Pancreas (tissue), 10 donors: ENCODE results near the gene ESR1. TPM values are rescaled to one million over a fixed set of nuclear protein-coding genes. Genes with fewer than 3 reads are reported as not detected.

Experiments used
- ATAC-seq, 4 donors: fragments of 200-7000 bp; cut with Tn5 transposase; one replicate each; pipeline versions ENCODE4 v1.8.0 to v1.9.1; 2020; ENCODE audit warnings: mild to moderate bottlenecking in 4 of 4, moderate library complexity in 4 of 4
- DNase-seq, 6 donors: peaks; one replicate each; pipeline ENCODE4 v3.0.0-alpha.2; 2020
- FAIRE-seq: peaks from 2 replicates; lab custom pipeline; 2012; peaks lifted over from hg19 to GRCh38; lab: Jason Lieb, UNC
- H3K27ac ChIP-seq, 4 donors: fragments of 200-600 bp; sonication (generic); 1 replicate in 3 of 4; 2 replicates in 1 of 4; pipeline versions ENCODE4 v1.5.0 to v1.8.0; 2020
- H3K27me3 ChIP-seq, 4 donors: fragments of 200-600 bp; one replicate each; pipeline ENCODE4 v1.8.0; 2021
- H3K36me3 ChIP-seq, 3 donors: fragments of 200-600 bp; sonication (generic) in 1 of 3; one replicate each; pipeline versions ENCODE4 v1.5.0 to v1.8.0; 2020 to 2021
- H3K4me1 ChIP-seq, 3 donors: fragments of 200-600 bp; one replicate each; pipeline ENCODE4 v1.8.0; 2021
- H3K4me3 ChIP-seq, 4 donors: fragments of 200-600 bp; sonication (generic) in 2 of 4; one replicate each; pipeline versions ENCODE4 v1.5.0 to v1.8.0; 2020 to 2021
- H3K9me3 ChIP-seq, 4 donors: fragments of 200-600 bp; one replicate each; pipeline ENCODE4 v1.8.0; 2021
- WGBS, 2 donors: extraction: QIAGEN DNeasy Blood & Tissue Kit; methylation state at CpG; one replicate each; pipeline ENCODE4 v1.1.7; 2013; 5-methylcytosine and 5-hydroxymethylcytosine counted together
- intact Hi-C, 3 donors: fragments of 100-400 bp; cut with DNase I; formaldehyde crosslinking; loops; one replicate each; pipeline versions ENCODE4 v1.11.1 to v1.14.2; 2022
- polyA plus RNA-seq, 2 donors: library from polyadenylated mRNA; stranded (reverse); fragments of 200-250 nt; gene quantifications; one replicate each; pipeline ENCODE4 v1.2.3, GENCODE V29; 2013
- total RNA-seq, 6 donors: library from RNA; stranded (reverse); fragmentation: NEBNext Ultra II Directional in 4 of 6; extraction: Animal tissue kit (Norgen Biotek cat#: 25700) in 4 of 6; gene quantifications; one replicate each; pipeline versions ENCODE4 v1.2.1 to v1.2.4, GENCODE V29; 2021 to 2023
- TF ChIP-seq, protein P1 (sequence below), 4 donors: fragments of 200-600 bp; sonication (generic) in 3 of 4; IDR thresholded peaks; one replicate each; pipeline versions ENCODE4 v1.5.0 to v1.8.0; 2021; ENCODE audit warnings: antibody characterized with exemption in 4 of 4
- donor health status: healthy with polysubstance abuse.
- donor health status: DM: no; HTN: no; CAD: no; lungs with moderate emphysema.
- donor health status: DM: no; HTN: no; CAD: no.
- donor health status: control.
- donor health status: control.
- donor health status: Bipolar disorder and iron deficiency.
- donor health status: DM: yes; HTN: yes; CAD: no.
- donor health status: DM: no; HTN: no; CAD: no.
- donor health status: DM: no; HTN: no; CAD: no.
- donor health status: DM: yes; HTN: yes; CAD: no.

The ESR1 gene
- total and polyA plus RNA-seq, 8 donors = 0.19 to 1.0 (median 0.41) TPM

- no peak for FAIRE-seq
- no peak for ATAC-seq
- no peak overlapping the region for H3K4me3 ChIP-seq
- TF ChIP-seq, protein P1, sequence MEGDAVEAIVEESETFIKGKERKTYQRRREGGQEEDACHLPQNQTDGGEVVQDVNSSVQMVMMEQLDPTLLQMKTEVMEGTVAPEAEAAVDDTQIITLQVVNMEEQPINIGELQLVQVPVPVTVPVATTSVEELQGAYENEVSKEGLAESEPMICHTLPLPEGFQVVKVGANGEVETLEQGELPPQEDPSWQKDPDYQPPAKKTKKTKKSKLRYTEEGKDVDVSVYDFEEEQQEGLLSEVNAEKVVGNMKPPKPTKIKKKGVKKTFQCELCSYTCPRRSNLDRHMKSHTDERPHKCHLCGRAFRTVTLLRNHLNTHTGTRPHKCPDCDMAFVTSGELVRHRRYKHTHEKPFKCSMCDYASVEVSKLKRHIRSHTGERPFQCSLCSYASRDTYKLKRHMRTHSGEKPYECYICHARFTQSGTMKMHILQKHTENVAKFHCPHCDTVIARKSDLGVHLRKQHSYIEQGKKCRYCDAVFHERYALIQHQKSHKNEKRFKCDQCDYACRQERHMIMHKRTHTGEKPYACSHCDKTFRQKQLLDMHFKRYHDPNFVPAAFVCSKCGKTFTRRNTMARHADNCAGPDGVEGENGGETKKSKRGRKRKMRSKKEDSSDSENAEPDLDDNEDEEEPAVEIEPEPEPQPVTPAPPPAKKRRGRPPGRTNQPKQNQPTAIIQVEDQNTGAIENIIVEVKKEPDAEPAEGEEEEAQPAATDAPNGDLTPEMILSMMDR (IDR thresholded peaks at IDR 0.05) = no peak
- intact Hi-C loops = no loop called here
- no peaks in the 10 kb centered on the region for H3K9me3 ChIP-seq
- no peaks in the 10 kb centered on the region for H3K27me3 ChIP-seq
- H3K4me1 ChIP-seq = no peaks in the 10 kb centered on the region
- WGBS, 2 donors = 27 to 40% methylated on average over 2 of the region's 2 CpGs
- no peaks in the 10 kb centered on the region for H3K36me3 ChIP-seq
- DNase-seq = no peak
- H3K27ac ChIP-seq = no peak overlapping the region
These were observed 103.9 kb downstream of the ESR1 start for GRCh38 chr6:151911401-151911800.

DNA sequence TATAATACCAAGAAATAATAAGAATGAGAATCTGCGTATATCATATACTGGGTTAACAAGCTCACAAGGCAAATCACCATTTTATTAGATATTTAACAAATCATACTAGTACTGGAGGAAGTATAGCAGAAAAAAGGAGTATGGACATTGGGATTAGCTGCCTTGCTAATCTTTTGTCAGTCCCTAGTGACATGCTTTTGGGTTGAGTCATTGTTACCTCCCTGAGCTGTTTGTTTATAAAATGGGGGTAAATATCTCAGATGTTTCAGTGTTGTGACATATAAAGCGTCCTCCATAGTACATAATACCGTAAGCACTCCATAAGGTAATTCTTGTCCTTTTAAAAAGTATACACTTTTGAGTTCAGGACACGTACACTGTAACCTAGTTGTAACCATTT is 107.0 kb downstream of the ESR1 start:
- Histone ChIP-seq H3K36me3 (no peaks in the 10 kb centered on the region), H3K27ac (no peak overlapping the region), H3K9me3 (no peaks in the 10 kb centered on the region), H3K27me3 (no peaks in the 10 kb centered on the region), H3K4me1 (no peaks in the 10 kb centered on the region), H3K4me3 (no peak overlapping the region)
- ATAC-seq (no peak), DNase-seq (no peak), FAIRE-seq (no peak)
- intact Hi-C loops = no loop called here
- 59 to 69% methylated on average over 4 of the region's 4 CpGs for WGBS, 2 donors
- TF ChIP-seq, protein P1 (IDR thresholded peaks at IDR 0.05) = no peak

DNA sequence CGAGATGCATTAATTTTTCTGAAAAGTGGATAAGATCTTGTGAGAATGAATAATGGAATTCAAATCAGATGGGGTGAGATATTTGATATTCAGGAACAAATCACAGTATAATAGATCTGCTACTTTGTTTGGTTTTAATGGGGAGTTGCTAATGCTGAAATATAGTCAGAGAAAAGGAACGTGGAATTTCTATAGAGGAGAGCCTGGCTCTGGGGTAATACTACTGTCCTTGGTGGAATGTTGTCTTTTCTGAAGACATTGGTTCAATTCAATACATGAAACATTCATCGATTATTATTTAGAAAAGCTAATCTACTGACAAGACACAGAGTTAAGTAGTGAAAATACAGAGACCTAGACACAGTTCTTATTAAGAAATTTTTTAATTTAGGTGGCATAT is 108.6 kb downstream of the ESR1 start:
- Histone ChIP-seq H3K36me3 (no peaks in the 10 kb centered on the region), H3K27me3 (no peaks in the 10 kb centered on the region), H3K4me3 (no peak overlapping the region), H3K9me3 (no peaks in the 10 kb centered on the region), H3K4me1 (no peaks in the 10 kb centered on the region), H3K27ac (no peak overlapping the region)
- TF ChIP-seq, protein P1 (IDR thresholded peaks at IDR 0.05) = no peak
- DNase-seq = no peak
- no peak for ATAC-seq
- 64 to 72% methylated on average over 3 of the region's 3 CpGs for WGBS, 2 donors
- FAIRE-seq = no peak
- intact Hi-C loops = no loop called here

DNA sequence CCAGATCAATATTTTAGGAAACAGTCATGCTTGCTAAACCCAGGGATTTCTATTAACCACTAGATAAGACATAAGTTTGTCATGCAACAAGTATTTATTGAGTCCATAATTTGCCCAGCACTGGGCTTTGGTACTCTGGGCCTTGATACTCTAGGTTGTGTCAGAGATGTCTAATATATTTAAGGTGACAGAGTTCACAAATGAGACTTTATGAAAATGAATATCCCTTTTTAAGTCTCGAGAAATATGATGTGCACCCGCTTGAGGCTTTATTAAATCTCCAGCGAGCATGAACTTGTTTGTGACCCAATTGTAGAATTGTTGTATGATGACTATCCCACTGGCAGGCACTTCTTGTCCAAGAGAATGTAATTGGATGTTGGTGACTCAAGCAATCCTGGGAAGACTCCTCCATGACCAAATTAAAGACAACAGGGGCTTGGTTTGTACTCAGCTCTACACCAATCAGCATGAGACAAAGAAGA is 109.2 kb downstream of the ESR1 start:
- DNase-seq (no peak), ATAC-seq (peak in 1 of 4 donors; percentile 56), FAIRE-seq (no peak)
- Histone ChIP-seq H3K36me3 (no peaks in the 10 kb centered on the region), H3K27me3 (no peaks in the 10 kb centered on the region), H3K9me3 (no peaks in the 10 kb centered on the region), H3K4me1 (no peaks in the 10 kb centered on the region), H3K4me3 (no peak overlapping the region), H3K27ac (no peak overlapping the region)
- TF ChIP-seq, protein P1 (IDR thresholded peaks at IDR 0.05) = no peak
- intact Hi-C loops = no loop called here
- 54 to 72% methylated on average over 3 of the region's 3 CpGs for WGBS, 2 donors

DNA sequence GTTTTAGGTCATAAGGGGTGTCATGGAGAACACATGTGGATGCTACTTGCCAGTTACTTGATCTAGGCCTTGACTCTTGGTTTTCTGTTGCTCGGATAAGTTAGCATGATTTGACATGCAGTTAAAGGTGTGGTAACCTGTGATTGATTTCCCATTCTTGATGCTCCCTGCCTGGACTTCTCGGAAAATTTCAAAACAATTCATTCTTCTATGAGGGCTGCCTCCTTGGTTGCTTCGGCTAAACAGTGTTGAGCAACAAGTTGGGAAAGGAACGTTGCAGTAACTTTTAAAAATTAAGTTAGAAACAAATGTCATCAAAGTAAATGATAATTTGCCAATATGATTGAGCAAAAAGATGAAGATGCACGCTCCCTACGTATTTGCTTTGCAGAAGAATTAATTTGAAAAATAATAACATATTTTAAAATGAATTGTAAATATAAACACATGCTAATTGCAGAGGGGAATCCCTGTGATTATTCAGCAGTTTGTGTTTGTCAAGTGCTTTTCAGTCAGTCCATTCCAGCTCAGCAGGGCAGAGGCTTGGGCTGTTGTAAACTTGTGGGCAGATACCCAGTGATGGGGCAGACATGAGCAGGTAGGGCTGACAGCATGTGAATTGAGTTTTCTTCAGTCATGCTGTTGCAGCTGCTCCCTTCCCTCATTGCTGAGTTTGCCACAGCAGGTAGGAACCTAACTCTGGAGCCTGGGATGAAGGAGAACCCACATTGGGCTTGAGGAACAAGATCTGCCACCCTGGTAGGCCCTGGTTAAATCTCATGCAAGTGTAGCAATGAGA is 110.2 kb downstream of the ESR1 start:
- intact Hi-C loops = no loop called here
- Histone ChIP-seq H3K27ac (no peak overlapping the region), H3K4me1 (no peaks in the 10 kb centered on the region), H3K36me3 (no peaks in the 10 kb centered on the region), H3K4me3 (no peak overlapping the region), H3K9me3 (no peaks in the 10 kb centered on the region), H3K27me3 (no peaks in the 10 kb centered on the region)
- TF ChIP-seq, protein P1 (IDR thresholded peaks at IDR 0.05) = no peak
- FAIRE-seq (no peak), ATAC-seq (no peak), DNase-seq (no peak)
- WGBS, 2 donors = 57 to 73% methylated on average over 6 of the region's 6 CpGs
